Chondrocyte (in vitro differentiated cells): ENCODE measurements around the gene SLC22A4. TPM values are rescaled to one million over a fixed set of nuclear protein-coding genes. Genes with fewer than 3 reads are reported as not detected.

Source experiments
- DNase-seq: peaks from one replicate; pipeline ENCODE4 v3.0.0; 2021; ENCODE audit warnings: mixed read lengths, low spot score
- H3K27ac Mint-ChIP-seq: one replicate; pipeline ENCODE4 v1.8.0; 2021; ENCODE audit warnings: mild to moderate bottlenecking, moderate library complexity, mixed read lengths; ENCODE audit not compliant: unreplicated experiment
- H3K27me3 Mint-ChIP-seq: 2 replicates; pipeline ENCODE4 v1.8.0; 2021; ENCODE audit warnings: low read depth, mixed read lengths
- H3K36me3 Mint-ChIP-seq: 2 replicates; pipeline ENCODE4 v1.8.0; 2021; ENCODE audit warnings: low read depth, mixed read lengths
- H3K4me1 Mint-ChIP-seq: 2 replicates; pipeline ENCODE4 v1.8.0; 2021; ENCODE audit warnings: low read depth, mild to moderate bottlenecking, mixed read lengths
- H3K4me3 Mint-ChIP-seq: one replicate; pipeline ENCODE4 v1.8.0; 2021; ENCODE audit warnings: mild to moderate bottlenecking, moderate library complexity, mixed read lengths; ENCODE audit not compliant: unreplicated experiment
- H3K9me3 Mint-ChIP-seq: 2 replicates; pipeline ENCODE4 v1.8.0; 2021; ENCODE audit warnings: low read depth, mixed read lengths
- CTCF ChIP-seq: fragments of 200-600 bp; sonication (generic); IDR thresholded peaks from 2 replicates; pipeline ENCODE4 v1.5.0; 2021; ENCODE audit warnings: antibody characterized with exemption, mild to moderate bottlenecking, moderate library complexity
- total RNA-seq: library from RNA; stranded (reverse); gene quantifications from 3 replicates; pipeline ENCODE4 v1.2.1, GENCODE V29; 2021

SLC22A4 gene
- total RNA-seq, 1 donor from 2014 or later, result 4.2 TPM

DNA sequence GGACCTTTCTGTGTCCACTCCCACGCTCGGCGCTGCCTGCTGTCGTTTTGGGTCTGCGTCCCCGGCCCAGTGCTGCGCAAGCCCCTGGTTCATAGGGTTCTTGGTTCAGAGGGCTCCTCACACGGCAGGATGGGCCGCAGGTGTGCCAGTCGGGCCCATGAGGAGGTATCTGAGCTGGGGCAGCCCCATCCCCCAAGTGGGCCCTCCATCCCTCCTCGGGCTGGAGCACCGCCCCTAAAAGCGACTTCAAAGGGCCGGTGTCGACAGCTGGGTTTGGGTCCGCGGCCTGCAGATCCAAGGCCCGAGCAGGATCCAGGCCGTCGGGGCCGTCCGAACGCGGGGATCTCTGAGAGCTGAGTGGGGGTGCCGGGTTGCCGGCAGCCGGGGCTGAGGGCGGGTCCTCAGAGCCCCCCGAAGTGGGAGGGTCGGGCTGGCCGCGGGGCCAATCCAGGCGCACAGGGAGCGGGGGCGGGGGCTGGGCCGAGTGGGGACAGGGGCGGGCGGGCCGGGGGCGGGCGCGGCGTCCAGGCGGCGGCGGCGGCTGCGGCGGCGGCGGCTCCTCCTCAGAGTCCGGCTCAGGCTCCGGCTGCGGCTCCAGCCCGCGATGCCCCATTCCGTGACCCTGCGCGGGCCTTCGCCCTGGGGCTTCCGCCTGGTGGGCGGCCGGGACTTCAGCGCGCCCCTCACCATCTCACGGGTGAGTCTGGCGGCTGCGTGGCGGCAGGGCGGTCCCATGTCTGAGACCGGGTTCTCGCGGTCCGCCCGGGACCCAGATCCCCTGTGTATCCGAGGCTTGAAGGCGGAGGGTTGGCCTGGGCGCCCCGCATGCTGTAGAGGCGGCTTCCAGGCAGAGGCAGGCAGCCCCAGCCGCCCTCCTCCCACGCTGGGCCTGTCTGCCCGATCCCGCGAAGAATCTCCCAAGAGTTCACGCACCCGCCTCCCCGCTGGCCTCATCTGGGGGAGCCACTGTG lies 36.8 kb upstream of the SLC22A4 start, which contains the start of gene PDLIM4:
Gene PDLIM4, plus strand, starts transcription at position 566 of the 971 bp plus-strand sequence. Its CDS starts 39 bp downstream, at position 605.
- Mint-ChIP-seq H3K27me3 (no peaks in the 10 kb centered on the region), H3K9me3 (no peaks in the 10 kb centered on the region), H3K4me3 (peak within 1 kb of the TSS; percentile 81), H3K4me1 (peaks cover 59% of the 10 kb centered on the region), H3K27ac (peak within 1 kb of the TSS; percentile 91), H3K36me3 (peaks cover 8% of the 10 kb centered on the region)
- peak; percentile 87 for DNase-seq
- no peak for TF ChIP-seq CTCF

- TF ChIP-seq CTCF, result no peak
Measured at GRCh38 chr5:132258102-132259068, 35.8 kb upstream of the SLC22A4 start.

DNA sequence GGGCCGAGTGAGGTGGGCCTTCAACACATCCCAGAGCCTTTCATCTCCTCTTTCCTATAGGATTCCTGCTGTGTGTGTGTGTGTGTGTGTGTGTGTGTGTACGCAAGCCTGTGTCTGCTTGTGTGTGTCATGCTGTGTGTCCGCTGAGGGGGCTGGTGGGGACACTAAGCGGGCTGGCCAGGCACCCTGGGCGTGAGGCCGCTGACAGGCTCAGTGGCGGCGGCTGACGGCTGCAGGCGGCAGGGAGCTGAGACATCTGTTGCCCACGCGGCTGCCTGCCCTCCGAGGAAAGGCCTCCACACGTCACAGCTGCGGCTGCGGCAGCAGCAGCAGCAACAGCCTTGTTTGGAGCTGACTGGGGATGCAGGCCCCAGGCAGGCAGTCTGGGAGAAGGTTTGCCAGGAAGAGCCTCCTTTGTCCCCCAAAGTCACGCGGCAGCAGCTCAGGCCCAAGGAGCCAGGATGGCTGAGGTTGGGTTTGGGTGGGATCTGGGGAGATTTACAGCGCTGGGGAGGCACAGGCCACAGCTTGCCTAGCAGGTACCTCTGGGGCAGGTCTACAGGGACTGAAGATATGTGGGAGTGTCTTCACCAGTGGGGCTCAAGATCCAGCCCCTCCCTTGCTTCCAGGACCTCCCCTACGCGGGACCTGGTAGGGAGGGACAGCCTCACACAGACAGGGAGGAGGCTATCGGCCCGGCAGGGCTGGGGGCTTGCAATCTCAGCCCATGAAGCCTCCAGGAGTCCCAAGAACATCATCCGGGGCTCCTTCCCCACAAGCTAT lies 34.9 kb upstream of the SLC22A4 start:
- H3K27ac Mint-ChIP-seq, result peak overlapping the region; percentile 91
- peaks cover 11% of the 10 kb centered on the region for H3K36me3 Mint-ChIP-seq
- TF ChIP-seq CTCF, result no peak
- no peaks in the 10 kb centered on the region for H3K27me3 Mint-ChIP-seq
- peak overlapping the region; percentile 81 for H3K4me3 Mint-ChIP-seq
- DNase-seq, result peak; percentile 97
- peaks cover 62% of the 10 kb centered on the region for H3K4me1 Mint-ChIP-seq
- H3K9me3 Mint-ChIP-seq, result no peaks in the 10 kb centered on the region

More at GRCh38 chr5:132258102-132259068, 35.8 kb upstream of the SLC22A4 start:
- peak; percentile 77 for DNase-seq
- peak overlapping the region; percentile 91 for H3K27ac Mint-ChIP-seq
- H3K9me3 Mint-ChIP-seq, result no peaks in the 10 kb centered on the region
- peak overlapping the region; percentile 81 for H3K4me3 Mint-ChIP-seq
- H3K4me1 Mint-ChIP-seq, result peaks cover 59% of the 10 kb centered on the region
- H3K27me3 Mint-ChIP-seq, result no peaks in the 10 kb centered on the region
- peaks cover 10% of the 10 kb centered on the region for H3K36me3 Mint-ChIP-seq

GRCh38 chr5:132260051-132260450 lies 34.1 kb upstream of the SLC22A4 start:
- no peaks in the 10 kb centered on the region for H3K9me3 Mint-ChIP-seq
- DNase-seq, result peak; percentile 51
- H3K27ac Mint-ChIP-seq, result peak overlapping the region; percentile 91

More at GRCh38 chr5:132260051-132260450, 34.1 kb upstream of the SLC22A4 start:
- Mint-ChIP-seq H3K27me3 (no peaks in the 10 kb centered on the region), H3K4me1 (peaks cover 62% of the 10 kb centered on the region), H3K36me3 (peaks cover 15% of the 10 kb centered on the region), H3K4me3 (peak overlapping the region; percentile 81)
- no peak for TF ChIP-seq CTCF
